ENCODE measurements around the gene PPP2R5E.

DNA sequence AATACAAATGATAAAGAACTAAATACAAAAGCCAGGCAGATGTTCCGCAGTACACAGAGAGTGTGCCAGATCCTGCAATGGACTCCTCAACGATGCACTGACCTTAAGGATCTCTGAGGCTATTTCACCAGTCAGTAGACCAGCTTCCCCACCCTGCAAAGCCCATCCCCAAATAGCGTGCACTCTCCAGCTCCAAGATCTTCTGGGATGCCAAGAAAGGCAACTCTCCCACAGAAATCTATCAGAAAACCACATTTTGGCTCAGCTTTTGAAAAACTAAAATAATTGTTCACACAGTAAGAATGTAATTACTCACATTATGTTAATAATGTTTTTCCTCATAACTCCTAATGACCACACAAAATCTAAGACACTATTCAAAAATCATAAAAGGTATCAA lies 90.4 kb downstream of the PPP2R5E start:
- TF ChIP-seq TCF4 (CRISPR knock-in tag; IDR thresholded peaks at IDR 0.05; ENCODE audit: borderline replicate concordance) = no peak
- TF ChIP-seq, protein P1, sequence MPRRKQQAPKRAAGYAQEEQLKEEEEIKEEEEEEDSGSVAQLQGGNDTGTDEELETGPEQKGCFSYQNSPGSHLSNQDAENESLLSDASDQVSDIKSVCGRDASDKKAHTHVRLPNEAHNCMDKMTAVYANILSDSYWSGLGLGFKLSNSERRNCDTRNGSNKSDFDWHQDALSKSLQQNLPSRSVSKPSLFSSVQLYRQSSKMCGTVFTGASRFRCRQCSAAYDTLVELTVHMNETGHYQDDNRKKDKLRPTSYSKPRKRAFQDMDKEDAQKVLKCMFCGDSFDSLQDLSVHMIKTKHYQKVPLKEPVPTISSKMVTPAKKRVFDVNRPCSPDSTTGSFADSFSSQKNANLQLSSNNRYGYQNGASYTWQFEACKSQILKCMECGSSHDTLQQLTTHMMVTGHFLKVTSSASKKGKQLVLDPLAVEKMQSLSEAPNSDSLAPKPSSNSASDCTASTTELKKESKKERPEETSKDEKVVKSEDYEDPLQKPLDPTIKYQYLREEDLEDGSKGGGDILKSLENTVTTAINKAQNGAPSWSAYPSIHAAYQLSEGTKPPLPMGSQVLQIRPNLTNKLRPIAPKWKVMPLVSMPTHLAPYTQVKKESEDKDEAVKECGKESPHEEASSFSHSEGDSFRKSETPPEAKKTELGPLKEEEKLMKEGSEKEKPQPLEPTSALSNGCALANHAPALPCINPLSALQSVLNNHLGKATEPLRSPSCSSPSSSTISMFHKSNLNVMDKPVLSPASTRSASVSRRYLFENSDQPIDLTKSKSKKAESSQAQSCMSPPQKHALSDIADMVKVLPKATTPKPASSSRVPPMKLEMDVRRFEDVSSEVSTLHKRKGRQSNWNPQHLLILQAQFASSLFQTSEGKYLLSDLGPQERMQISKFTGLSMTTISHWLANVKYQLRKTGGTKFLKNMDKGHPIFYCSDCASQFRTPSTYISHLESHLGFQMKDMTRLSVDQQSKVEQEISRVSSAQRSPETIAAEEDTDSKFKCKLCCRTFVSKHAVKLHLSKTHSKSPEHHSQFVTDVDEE (CRISPR knock-in tag; IDR thresholded peaks at IDR 0.05) = no peak
- TF ChIP-seq, protein P2, sequence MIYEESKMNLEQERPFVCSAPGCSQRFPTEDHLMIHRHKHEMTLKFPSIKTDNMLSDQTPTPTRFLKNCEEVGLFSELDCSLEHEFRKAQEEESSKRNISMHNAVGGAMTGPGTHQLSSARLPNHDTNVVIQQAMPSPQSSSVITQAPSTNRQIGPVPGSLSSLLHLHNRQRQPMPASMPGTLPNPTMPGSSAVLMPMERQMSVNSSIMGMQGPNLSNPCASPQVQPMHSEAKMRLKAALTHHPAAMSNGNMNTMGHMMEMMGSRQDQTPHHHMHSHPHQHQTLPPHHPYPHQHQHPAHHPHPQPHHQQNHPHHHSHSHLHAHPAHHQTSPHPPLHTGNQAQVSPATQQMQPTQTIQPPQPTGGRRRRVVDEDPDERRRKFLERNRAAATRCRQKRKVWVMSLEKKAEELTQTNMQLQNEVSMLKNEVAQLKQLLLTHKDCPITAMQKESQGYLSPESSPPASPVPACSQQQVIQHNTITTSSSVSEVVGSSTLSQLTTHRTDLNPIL (CRISPR knock-in tag; IDR thresholded peaks at IDR 0.05; ENCODE audit: low read depth) = no peak
- no peak for TF ChIP-seq ZFP30 (CRISPR knock-in tag; IDR thresholded peaks at IDR 0.05)
